ENCODE data around the gene LRFN2.

LRFN2 gene

DNA sequence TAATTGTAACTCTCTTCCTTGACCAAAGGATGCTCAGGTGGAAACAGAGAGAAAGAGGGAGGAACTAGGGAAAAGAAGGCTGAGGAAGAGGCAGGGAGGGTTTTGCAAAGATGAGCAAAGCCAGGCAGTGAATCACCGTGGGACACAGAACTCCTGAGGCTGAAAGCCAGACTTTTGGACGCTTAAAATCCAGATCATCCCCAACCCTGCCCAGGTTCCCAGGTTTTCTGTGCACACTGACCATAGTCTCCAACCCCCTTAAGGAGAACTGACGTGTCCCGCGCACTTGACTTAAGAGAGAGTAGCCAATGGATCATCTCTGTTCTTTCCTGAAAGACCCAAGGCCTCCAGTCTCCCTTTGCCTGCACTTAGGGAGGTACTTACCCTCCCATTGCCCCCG is 75.3 kb downstream of the LRFN2 start:
- no peak for DNase-seq

DNA sequence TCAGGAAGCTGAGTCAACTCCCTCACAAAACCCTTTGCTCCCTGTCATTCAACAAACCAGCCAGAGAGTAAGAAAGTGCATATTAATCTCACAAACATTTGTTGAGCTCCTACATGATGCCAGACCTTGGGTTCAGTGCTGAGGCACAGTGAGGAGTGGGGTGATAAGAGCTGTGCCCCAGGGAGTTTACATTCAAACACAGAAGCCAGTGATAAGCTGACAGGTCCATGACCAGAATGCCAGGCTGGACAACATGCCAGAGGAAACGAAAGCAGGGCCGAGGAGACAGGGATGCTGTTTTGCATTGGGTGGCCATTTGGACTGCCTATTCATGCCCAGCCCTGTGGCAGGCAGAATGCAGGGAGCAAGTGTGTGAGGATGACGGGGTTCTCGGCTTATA is 76.7 kb downstream of the LRFN2 start:
- no peak for DNase-seq

- no peak for DNase-seq
Measured at GRCh38 chr6:40509716-40510260, 77.4 kb downstream of the LRFN2 start.

DNA sequence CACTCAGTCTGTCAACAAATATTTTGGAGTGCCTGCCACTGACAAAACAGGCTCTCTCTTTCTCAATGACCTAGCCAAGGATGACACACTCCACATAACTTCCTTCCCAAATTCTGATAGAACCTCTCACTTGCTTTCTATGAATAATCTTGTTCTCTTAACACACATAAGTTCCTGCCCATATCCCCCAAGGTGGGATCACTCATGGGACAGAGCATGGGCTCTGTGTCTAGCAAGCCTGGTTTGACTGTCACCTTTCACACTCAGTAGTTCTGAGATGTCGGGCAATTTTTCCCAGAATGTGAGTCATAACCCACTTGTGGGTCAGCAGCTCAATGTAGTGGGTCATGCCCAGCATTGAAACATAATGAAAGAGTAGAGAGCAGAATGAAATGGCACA is 78.1 kb downstream of the LRFN2 start:
- no peak for DNase-seq

DNA sequence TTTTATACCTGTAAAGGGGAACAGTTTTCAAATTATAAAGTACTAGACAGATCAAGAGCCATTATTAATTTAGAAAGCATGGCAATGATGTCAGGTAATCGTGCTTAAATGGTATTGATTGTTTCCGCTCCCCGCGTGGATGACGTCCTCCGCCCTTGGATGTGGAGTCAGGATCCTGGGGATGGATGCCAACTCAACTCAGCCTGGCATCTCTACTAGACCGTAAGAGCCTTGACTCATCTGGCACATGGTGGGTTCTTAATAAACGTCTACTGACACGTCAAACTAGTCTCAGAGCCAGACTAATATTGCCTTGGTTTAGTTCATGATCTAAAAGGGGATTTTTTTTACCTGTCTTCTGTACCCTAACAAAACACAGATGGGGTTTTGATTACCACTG is 80.2 kb downstream of the LRFN2 start:
- DNase-seq, result no peak

GRCh38 chr6:40505191-40505810 is 81.9 kb downstream of the LRFN2 start:
- DNase-seq, result no peak

GRCh38 chr6:40504274-40504673 is 82.9 kb downstream of the LRFN2 start:
- no peak for DNase-seq

GRCh38 chr6:40500227-40500626 is 86.9 kb downstream of the LRFN2 start:
- DNase-seq, result no peak

DNA sequence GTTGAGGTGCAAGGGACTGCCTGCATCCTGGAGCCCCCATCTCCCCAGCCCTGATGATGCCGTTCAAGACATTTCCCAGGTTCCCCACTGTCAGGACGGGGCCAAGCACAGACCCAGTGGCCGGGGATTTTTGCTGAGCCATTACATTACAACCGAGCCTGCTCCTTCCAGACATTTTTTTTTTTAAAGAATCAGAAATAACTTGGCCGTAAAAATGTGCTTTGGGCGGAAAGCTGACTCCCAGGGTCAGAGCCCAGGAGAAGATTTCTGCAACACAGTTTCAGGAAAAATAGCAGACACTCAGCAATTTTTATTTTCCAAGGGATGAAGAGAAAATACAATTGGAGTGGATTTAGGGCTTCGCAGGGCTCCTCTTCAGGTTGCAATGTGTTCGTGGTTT is 87.9 kb downstream of the LRFN2 start:
- DNase-seq, result no peak

DNA sequence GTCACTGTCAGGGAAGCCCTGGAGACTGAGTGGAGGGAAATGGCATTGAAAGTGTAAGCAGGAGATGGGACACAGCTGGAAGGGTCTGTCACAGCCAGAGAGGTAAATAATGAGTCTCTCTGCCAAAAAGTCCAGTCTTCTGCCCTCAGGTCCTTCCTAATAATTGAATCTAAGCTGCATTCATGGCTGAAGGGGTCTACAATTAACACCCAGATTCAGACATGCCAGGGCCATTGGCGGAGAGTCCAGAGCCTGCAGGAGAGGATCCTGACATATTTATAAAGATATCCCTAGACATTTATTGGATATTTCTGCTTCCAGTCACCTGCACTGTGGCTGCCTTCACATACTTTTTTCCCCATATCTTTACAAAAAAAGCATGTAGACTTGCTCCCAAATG is 89.0 kb downstream of the LRFN2 start:
- no peak for DNase-seq

DNA sequence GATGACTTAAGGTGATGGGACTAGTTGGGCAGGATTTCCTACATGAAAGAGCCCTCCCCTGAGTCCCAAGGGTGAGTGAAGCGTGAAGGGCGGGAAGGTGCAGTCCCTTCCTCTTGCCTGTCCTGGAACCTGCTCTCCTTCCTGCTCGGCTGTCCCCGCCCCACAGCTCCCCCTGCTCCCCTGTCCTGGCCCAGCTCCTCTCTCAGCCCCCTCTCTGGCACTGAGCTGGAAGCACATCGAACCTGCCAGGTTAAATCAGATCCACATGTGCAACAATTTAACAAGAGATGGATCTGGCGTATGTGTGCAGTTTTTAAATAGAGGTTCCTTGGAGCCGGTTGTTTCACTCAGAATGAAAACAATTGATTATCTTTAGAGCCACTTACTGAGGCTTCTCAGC is 95.0 kb downstream of the LRFN2 start:
- no peak for DNase-seq

DNA sequence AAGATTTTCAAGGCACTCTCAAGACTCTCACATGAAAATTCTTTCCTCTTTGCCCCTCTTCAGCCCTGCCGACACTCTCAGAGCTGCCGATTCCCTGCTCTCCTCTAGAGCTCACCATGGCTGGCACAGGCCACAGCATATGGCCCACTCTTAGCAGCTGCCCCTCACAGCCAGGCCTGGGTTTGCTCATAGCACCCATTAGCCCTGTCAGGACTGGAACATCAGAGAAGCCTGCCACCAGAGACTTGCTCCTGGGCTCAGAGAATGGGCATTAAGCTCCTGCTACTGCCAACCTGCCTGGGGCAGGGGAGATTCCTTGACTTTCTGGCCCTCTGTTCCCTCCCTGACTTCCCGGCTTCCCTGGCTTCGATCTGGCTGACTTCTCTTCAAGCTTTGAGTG is 96.7 kb downstream of the LRFN2 start:
- no peak for DNase-seq

- DNase-seq, result no peak
Measured at GRCh38 chr6:40489798-40490197, 97.4 kb downstream of the LRFN2 start.

- DNase-seq, result no peak
Measured at GRCh38 chr6:40486576-40486975, 100.6 kb downstream of the LRFN2 start.

DNA sequence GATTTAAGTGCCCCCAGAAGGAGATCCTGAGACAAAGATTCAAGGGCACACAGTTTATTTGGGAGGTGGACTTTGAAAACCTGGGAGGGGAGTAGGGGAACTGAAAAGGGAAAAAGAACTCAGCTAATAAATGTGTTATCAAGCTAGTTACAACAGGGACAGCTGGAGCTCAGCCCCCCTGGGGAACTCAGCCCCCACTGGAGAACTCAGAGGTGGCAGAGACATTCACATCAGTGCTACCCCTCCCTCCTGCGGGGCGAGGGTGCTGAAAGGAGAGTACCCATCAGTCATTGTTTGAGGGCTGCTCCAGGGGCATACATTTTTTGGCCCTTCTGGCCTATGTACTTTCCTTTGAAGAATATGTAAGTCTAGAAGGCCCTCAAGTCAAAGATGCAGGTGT is 101.4 kb downstream of the LRFN2 start:
- DNase-seq, result no peak

GRCh38 chr6:40485300-40485699 is 101.9 kb downstream of the LRFN2 start:
- no peak for DNase-seq

DNA sequence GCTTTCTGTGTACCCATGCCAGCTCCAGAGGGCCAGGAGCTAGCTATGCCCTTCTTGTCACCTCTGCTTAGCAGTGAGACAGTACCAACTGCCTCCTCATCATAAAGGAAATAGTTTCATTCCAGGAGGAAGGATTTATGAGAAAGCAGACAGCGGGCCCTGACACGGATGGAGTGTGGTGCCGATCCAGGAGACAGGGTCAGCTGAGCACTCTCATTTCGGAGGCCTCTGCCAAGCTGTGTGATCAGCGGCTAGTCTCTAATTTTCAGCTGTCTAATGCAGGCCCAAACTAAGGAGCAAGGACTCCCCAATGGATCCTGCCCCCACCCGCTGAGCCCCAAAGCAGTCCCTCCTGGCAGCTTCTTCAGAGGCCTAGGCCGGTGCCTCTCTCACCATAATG is 103.1 kb downstream of the LRFN2 start:
- no peak for DNase-seq

- no peak for DNase-seq
Measured at GRCh38 chr6:40482532-40482931, 104.6 kb downstream of the LRFN2 start.

DNA sequence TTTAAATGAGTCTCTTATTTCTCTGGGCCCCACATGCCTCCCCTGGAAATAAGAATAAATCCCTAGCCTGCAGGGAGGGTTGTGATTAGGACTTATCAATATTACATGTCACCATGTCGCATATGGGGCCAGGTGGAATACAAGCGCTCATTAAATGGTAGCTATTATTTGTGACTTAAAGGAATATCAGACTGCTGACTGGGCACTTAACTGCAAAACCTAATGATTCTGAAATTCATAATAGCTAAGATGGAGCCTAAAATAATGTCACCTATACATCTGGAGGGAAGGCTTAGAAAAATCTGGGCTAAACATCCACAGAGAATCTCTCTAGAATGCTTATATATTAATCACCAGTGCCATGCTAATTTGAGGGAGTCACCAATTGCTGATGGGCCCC is 106.5 kb downstream of the LRFN2 start:
- DNase-seq, result no peak

DNA sequence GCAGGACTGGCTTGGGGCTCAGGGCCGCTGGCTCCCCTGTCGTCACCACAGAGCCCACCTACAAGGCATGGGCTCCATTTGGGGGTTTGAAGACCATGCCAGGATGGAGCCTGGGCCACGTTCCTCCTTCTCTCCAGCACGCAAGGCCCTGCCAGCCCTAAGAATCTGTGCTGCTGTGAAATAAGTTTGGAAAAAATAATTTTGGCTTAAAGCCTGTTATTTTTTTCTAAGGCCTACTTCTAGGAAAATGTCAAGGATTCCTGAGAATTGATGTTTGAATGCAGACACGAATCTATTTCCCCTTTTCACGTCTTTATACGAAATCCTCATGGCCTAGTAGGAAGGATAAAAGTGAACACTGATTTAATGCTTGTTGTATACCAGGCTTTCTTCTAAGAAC is 107.5 kb downstream of the LRFN2 start:
- DNase-seq, result no peak

DNA sequence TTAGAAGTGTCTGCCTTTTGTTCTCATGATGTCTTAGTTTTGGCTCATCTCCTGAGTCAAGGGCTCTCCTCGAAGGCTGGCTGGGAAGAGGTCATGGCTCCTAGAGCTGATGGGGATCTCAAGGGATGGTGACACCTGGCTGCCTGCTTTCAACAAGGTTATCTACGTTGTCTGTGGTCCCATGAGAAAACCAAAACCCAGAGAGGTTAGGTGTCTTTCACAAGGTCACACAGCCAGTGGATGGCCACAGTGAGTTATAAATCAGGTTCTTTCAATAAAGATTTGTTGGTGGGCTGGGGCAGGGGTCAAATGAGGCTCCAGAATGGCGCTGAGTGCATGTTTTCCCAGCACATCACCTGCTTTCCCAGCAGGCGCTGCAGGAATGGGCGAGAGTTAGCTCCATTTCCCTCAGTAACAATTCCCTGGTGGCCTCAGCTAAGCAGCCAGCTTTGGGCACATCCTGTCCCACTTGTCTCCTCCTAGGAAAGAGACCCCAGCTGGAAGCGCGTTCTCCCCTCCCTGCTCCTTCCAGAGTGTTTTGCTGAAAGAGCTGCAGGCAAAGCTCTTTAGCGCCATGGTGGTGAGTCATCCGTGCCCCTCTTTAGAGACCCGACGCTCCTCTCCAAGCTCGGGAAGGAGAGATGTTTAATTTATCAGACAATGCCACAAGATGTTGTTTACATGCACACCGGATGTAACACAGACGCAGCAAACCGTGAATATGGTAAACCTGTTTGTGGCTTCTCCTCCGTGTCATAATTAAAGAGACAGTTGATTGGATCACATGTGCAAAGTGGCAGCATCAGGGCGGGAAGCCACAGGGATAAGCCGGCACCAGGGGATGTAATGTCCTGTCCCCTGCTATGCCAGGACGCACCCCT is 109.7 kb downstream of the LRFN2 start:
- DNase-seq, result no peak

- no peak for DNase-seq
Measured at GRCh38 chr6:40476673-40477072, 110.5 kb downstream of the LRFN2 start.

GRCh38 chr6:40474937-40475336 is 112.2 kb downstream of the LRFN2 start:
- DNase-seq, result no peak

DNA sequence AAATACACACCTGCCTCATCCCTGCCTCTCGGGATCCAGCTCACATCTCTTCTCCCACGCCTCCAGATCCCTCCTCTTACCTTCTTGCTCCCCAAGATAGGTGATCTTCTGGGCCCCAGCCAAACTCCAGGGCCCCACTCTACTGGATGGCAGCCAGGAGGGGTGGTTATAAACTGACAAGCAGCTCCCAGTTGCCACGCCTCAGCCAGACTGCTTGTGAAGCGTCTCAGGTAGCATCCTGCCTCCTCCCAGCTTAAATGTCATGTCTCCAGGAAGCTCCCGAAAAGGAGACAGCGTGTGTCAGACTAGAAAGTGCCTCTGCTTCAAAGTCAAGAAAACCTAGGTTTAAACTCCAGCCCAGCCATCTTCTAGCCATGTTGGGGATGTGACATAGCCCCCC is 114.1 kb downstream of the LRFN2 start:
- no peak for DNase-seq

Data from activated T-cell treated with anti-CD3 and anti-CD28 coated beads for 4 hours (primary cell).